Osteocyte (in vitro differentiated cells): ENCODE data around the gene MDH1. TPM values are rescaled to one million over a fixed set of nuclear protein-coding genes. Genes with fewer than 3 reads are reported as not detected.
"Not testable (repeated sequence)": the region's sequence is repeated elsewhere in the genome, so short reads cannot be mapped to it uniquely, and the experiment has no call there.

Experiments
- DNase-seq: peaks from one replicate; pipeline ENCODE4 v3.0.0; 2021; ENCODE audit warnings: mixed read lengths; ENCODE audit not compliant: unreplicated experiment; ENCODE audit errors: extremely low spot score
- H3K27ac Mint-ChIP-seq: one replicate; pipeline ENCODE4 v1.8.0; 2021; ENCODE audit warnings: mild to moderate bottlenecking, mixed read lengths; ENCODE audit not compliant: unreplicated experiment
- H3K27me3 Mint-ChIP-seq: one replicate; pipeline ENCODE4 v1.8.0; 2021; ENCODE audit warnings: mixed read lengths; ENCODE audit not compliant: unreplicated experiment
- H3K36me3 Mint-ChIP-seq: one replicate; pipeline ENCODE4 v1.8.0; 2021; ENCODE audit warnings: mixed read lengths; ENCODE audit not compliant: unreplicated experiment
- H3K4me1 Mint-ChIP-seq: one replicate; pipeline ENCODE4 v1.8.0; 2021; ENCODE audit warnings: mixed read lengths; ENCODE audit not compliant: unreplicated experiment
- H3K4me3 Mint-ChIP-seq: one replicate; pipeline ENCODE4 v1.8.0; 2021; ENCODE audit warnings: mild to moderate bottlenecking, moderate library complexity, mixed read lengths; ENCODE audit not compliant: unreplicated experiment
- H3K9me3 Mint-ChIP-seq: one replicate; pipeline ENCODE4 v1.8.0; 2021; ENCODE audit warnings: mixed read lengths; ENCODE audit not compliant: unreplicated experiment
- total RNA-seq: library from RNA; stranded (reverse); gene quantifications from 2 replicates; pipeline ENCODE4 v1.2.1, GENCODE V29; 2021
- TF ChIP-seq, protein P1 (sequence below): fragments of 200-600 bp; sonication (generic); IDR thresholded peaks from 2 replicates; pipeline ENCODE4 v1.5.0; 2021; ENCODE audit warnings: antibody characterized with exemption, mild to moderate bottlenecking, moderate library complexity

The MDH1 gene
- total RNA-seq, 1 donor from 2014 or later = 112 TPM

DNA sequence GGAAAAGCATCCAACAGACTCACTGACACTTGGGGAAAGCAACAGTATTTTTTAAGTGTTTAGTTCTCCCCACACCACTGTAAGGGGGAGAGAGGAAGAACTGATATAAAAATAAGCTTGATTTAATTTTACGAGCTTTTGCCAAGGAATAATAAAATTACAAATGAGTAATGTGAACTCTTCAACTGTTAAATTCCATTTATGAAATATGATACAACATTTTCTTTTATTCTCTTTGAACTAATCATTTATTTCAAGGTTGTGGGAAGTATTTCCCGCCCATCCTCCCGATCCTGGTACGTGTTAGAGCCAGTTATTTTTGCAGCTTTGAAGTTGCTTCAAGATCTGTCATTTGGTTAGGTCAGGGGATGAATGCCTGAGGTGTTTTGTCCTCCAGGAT, 35.7 kb upstream of the MDH1 start:
- TF ChIP-seq, protein P1, sequence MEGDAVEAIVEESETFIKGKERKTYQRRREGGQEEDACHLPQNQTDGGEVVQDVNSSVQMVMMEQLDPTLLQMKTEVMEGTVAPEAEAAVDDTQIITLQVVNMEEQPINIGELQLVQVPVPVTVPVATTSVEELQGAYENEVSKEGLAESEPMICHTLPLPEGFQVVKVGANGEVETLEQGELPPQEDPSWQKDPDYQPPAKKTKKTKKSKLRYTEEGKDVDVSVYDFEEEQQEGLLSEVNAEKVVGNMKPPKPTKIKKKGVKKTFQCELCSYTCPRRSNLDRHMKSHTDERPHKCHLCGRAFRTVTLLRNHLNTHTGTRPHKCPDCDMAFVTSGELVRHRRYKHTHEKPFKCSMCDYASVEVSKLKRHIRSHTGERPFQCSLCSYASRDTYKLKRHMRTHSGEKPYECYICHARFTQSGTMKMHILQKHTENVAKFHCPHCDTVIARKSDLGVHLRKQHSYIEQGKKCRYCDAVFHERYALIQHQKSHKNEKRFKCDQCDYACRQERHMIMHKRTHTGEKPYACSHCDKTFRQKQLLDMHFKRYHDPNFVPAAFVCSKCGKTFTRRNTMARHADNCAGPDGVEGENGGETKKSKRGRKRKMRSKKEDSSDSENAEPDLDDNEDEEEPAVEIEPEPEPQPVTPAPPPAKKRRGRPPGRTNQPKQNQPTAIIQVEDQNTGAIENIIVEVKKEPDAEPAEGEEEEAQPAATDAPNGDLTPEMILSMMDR = no peak
- Mint-ChIP-seq H3K27me3 (no peaks in the 10 kb centered on the region), H3K27ac (peak overlapping the region; percentile 36), H3K4me3 (no peak overlapping the region), H3K9me3 (peaks cover 22% of the 10 kb centered on the region), H3K4me1 (peaks cover 15% of the 10 kb centered on the region), H3K36me3 (peaks cover 9% of the 10 kb centered on the region)
- no peak for DNase-seq

DNA sequence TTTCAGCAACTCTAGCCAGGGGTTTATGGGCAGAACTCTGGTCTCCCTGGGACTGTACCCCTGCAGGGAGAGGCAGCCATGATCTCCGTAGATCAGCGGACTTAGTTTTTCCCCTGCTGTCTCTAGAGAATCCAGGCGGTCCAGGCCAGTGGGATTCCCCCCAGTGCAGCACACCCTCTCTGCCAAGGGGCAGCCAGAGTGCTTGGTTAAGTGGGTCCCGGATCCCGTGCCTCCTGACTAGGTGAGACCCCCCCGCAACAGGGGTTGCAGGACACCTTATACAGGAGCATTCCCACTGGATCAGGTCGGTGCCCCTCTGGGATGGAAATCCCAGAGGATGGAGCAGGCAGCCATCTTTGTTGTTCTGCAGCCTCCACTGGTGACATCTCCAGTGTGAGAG, 33.5 kb upstream of the MDH1 start:
- Mint-ChIP-seq H3K4me3 (no peak overlapping the region), H3K36me3 (peaks cover 18% of the 10 kb centered on the region), H3K9me3 (peaks cover 27% of the 10 kb centered on the region), H3K27ac (no peak overlapping the region), H3K4me1 (peaks cover 15% of the 10 kb centered on the region), H3K27me3 (no peaks in the 10 kb centered on the region)
- no peak for DNase-seq
- TF ChIP-seq, protein P1 = no peak

DNA sequence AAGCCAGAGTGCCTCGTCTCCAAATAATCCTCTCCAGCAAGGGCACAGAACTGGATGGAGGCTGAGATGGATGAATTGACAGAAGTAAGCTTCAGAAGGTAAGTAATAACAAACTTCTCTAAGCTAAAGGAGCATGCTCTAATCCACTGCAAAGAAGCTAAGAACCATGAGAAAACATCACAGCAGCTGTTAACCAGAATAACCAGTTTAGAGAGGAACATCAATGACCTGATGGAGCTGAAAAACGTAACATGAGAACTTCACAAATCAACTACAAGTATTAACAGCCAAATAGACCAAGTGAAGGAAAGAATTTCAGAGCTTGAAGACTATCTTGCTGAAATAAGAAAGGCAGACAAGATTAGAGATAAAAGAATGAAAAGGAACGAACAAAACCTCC, 32.8 kb upstream of the MDH1 start:
- Mint-ChIP-seq H3K36me3 (peaks cover 20% of the 10 kb centered on the region), H3K4me3 (no peak overlapping the region), H3K4me1 (peaks cover 15% of the 10 kb centered on the region), H3K27me3 (no peaks in the 10 kb centered on the region), H3K9me3 (peaks cover 27% of the 10 kb centered on the region), H3K27ac (no peak overlapping the region)
- no peak for DNase-seq
- TF ChIP-seq, protein P1 = no peak

DNA sequence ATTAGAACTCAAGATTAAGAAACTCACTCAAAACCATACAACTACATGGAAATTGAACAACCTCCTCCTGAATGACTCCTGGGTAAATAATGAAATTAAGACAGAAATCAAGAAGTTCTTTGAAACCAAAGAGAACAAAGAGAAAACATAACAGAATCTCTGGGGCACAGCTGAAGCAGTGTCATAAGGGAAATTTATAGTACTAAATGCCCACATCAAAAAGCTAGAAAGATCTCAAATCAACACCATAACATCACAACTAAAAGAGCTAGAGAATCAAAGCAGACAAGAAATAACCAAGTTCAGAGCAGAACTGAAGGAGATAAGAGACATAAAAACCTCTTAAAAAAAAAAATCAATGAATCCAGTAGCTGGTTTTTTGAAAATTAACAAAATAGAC, 30.9 kb upstream of the MDH1 start:
- H3K9me3 Mint-ChIP-seq = peaks cover 23% of the 10 kb centered on the region
- H3K4me3 Mint-ChIP-seq, H3K27ac Mint-ChIP-seq, DNase-seq, H3K27me3 Mint-ChIP-seq: not testable (repeated sequence)
- peaks cover 11% of the 10 kb centered on the region for H3K4me1 Mint-ChIP-seq
- H3K36me3 Mint-ChIP-seq = peaks cover 28% of the 10 kb centered on the region

DNA sequence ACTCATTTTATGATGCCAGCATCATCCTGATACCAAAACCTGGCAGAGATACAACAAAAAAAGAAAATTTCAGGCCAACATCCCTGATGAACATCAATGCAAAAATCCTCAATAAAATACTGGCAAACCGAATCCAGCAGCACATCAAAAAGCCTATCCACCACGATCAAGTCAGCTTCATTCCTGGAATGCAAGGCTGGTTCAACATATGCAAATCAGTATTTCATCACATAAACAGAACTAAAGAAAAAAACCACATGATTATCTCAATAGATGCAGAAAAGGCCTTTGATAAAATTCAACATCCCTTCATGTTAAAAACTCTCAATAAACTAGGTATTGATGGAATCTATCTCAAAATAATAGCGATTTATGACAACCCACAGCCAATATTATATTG, 29.8 kb upstream of the MDH1 start:
- Mint-ChIP-seq H3K36me3 (peaks cover 30% of the 10 kb centered on the region), H3K9me3 (peaks cover 23% of the 10 kb centered on the region)
- H3K27ac Mint-ChIP-seq, H3K4me1 Mint-ChIP-seq, DNase-seq, H3K4me3 Mint-ChIP-seq, H3K27me3 Mint-ChIP-seq: not testable (repeated sequence)

DNA sequence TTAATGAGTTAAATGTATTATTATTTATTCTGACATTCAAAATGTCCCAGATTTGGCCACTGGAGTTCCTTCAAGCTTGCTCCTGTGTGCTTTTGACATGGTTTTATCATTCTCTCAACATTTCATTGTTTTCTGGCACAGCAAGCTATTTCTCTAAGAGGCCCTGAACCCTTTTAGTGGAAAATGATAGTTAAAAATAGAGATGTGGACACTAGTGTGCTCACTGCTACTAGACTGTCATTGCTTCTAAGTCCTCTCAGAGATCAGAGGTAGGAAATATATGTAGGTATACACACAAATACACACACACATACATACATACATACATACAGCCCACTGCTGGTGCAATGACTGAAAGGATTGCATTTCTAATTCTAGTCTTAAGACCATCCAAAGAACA, 26.0 kb upstream of the MDH1 start:
- Mint-ChIP-seq H3K27me3 (no peaks in the 10 kb centered on the region), H3K4me1 (no peaks in the 10 kb centered on the region), H3K4me3 (no peak overlapping the region), H3K9me3 (peaks cover 8% of the 10 kb centered on the region), H3K27ac (no peak overlapping the region), H3K36me3 (peaks cover 25% of the 10 kb centered on the region)
- no peak for DNase-seq
- TF ChIP-seq, protein P1 = no peak
